Central memory CD8-positive, alpha-beta T cell (primary cell): ENCODE data around the gene CCBE1.

Experiments used
- ATAC-seq: fragments of 150-1000 bp; cut with Tn5 transposase; replicated peaks from 2 replicates; pipeline ENCODE4 v1.10.0; 2022; ENCODE audit warnings: mild to moderate bottlenecking, moderate FRiP score, moderate number of reproducible peaks; ENCODE audit not compliant: poor library complexity, severe bottlenecking; ENCODE audit errors: extremely low read depth
- DNase-seq, 2 donors: peaks; one replicate each; pipeline ENCODE4 v3.0.0; 2021; ENCODE audit warnings: low spot score in 2 of 2
- H3K27ac Mint-ChIP-seq: one replicate; pipeline ENCODE4 v1.8.0; 2022; ENCODE audit warnings: low read depth, mild to moderate bottlenecking, moderate library complexity, mixed read lengths
- H3K27me3 Mint-ChIP-seq: one replicate; pipeline ENCODE4 v1.8.0; 2022; ENCODE audit warnings: mixed read lengths
- H3K36me3 Mint-ChIP-seq: one replicate; pipeline ENCODE4 v1.8.0; 2022; ENCODE audit warnings: mild to moderate bottlenecking, moderate library complexity, mixed read lengths; ENCODE audit not compliant: insufficient read depth
- H3K4me1 Mint-ChIP-seq: one replicate; pipeline ENCODE4 v1.8.0; 2022; ENCODE audit warnings: mixed read lengths
- H3K4me3 Mint-ChIP-seq: one replicate; pipeline ENCODE4 v1.8.0; 2022; ENCODE audit warnings: mild to moderate bottlenecking, moderate library complexity, mixed read lengths
- H3K9me3 Mint-ChIP-seq: one replicate; pipeline ENCODE4 v1.8.0; 2022; ENCODE audit warnings: mixed read lengths

Gene CCBE1

GRCh38 chr18:59400407-59400806 lies 296.8 kb downstream of the CCBE1 start:
- Mint-ChIP-seq H3K27ac (no peak overlapping the region), H3K4me3 (no peak overlapping the region), H3K36me3 (no peaks in the 10 kb centered on the region), H3K27me3 (peaks cover 13% of the 10 kb centered on the region), H3K9me3 (no peaks in the 10 kb centered on the region), H3K4me1 (peaks cover 6% of the 10 kb centered on the region)
- no peak for DNase-seq
- ATAC-seq, result no peak

- Mint-ChIP-seq H3K4me1 (peaks cover 6% of the 10 kb centered on the region), H3K27ac (no peak overlapping the region), H3K27me3 (peaks cover 42% of the 10 kb centered on the region), H3K9me3 (no peaks in the 10 kb centered on the region), H3K36me3 (peaks cover 1% of the 10 kb centered on the region), H3K4me3 (no peak overlapping the region)
- ATAC-seq (no peak), DNase-seq (no peak)
These were observed 301.7 kb downstream of the CCBE1 start for GRCh38 chr18:59395226-59396175.

GRCh38 chr18:59393381-59393780 lies 303.8 kb downstream of the CCBE1 start:
- DNase-seq (no peak), ATAC-seq (no peak)
- peaks cover 42% of the 10 kb centered on the region for H3K27me3 Mint-ChIP-seq
- H3K36me3 Mint-ChIP-seq, result peaks cover 1% of the 10 kb centered on the region
- H3K4me1 Mint-ChIP-seq, result peaks cover 6% of the 10 kb centered on the region
- no peaks in the 10 kb centered on the region for H3K9me3 Mint-ChIP-seq
- no peak overlapping the region for H3K27ac Mint-ChIP-seq
- H3K4me3 Mint-ChIP-seq, result no peak overlapping the region

- Mint-ChIP-seq H3K4me1 (no peaks in the 10 kb centered on the region), H3K27me3 (peaks cover 22% of the 10 kb centered on the region), H3K36me3 (peaks cover 1% of the 10 kb centered on the region), H3K27ac (no peak overlapping the region), H3K9me3 (no peaks in the 10 kb centered on the region), H3K4me3 (no peak overlapping the region)
- no peak for ATAC-seq
- no peak for DNase-seq
These were observed 308.4 kb downstream of the CCBE1 start for GRCh38 chr18:59388817-59389216.

- Mint-ChIP-seq H3K36me3 (peaks cover 1% of the 10 kb centered on the region), H3K9me3 (no peaks in the 10 kb centered on the region), H3K4me1 (no peaks in the 10 kb centered on the region), H3K4me3 (no peak overlapping the region), H3K27ac (no peak overlapping the region), H3K27me3 (peaks cover 17% of the 10 kb centered on the region)
- DNase-seq (no peak), ATAC-seq (no peak)
These were observed 309.3 kb downstream of the CCBE1 start for GRCh38 chr18:59387687-59388565.

- Mint-ChIP-seq H3K4me1 (no peaks in the 10 kb centered on the region), H3K9me3 (no peaks in the 10 kb centered on the region), H3K4me3 (no peak overlapping the region), H3K27ac (no peak overlapping the region), H3K36me3 (peaks cover 1% of the 10 kb centered on the region), H3K27me3 (peaks cover 11% of the 10 kb centered on the region)
- no peak for ATAC-seq
- no peak for DNase-seq
These were observed 310.1 kb downstream of the CCBE1 start for GRCh38 chr18:59386909-59387686.

GRCh38 chr18:59385191-59385590 lies 312.0 kb downstream of the CCBE1 start:
- Mint-ChIP-seq H3K36me3 (no peaks in the 10 kb centered on the region), H3K4me3 (no peak overlapping the region), H3K4me1 (no peaks in the 10 kb centered on the region), H3K27ac (no peak overlapping the region), H3K27me3 (peaks cover 14% of the 10 kb centered on the region), H3K9me3 (no peaks in the 10 kb centered on the region)
- no peak for DNase-seq
- no peak for ATAC-seq

- Mint-ChIP-seq H3K27ac (no peak overlapping the region), H3K36me3 (no peaks in the 10 kb centered on the region), H3K4me3 (no peak overlapping the region), H3K4me1 (no peaks in the 10 kb centered on the region), H3K9me3 (no peaks in the 10 kb centered on the region), H3K27me3 (peaks cover 27% of the 10 kb centered on the region)
- ATAC-seq (no peak), DNase-seq (no peak)
These were observed 313.4 kb downstream of the CCBE1 start for GRCh38 chr18:59383851-59384250.

GRCh38 chr18:59382383-59382782 lies 314.8 kb downstream of the CCBE1 start:
- Mint-ChIP-seq H3K27me3 (peaks cover 42% of the 10 kb centered on the region), H3K27ac (no peak overlapping the region), H3K4me1 (no peaks in the 10 kb centered on the region), H3K36me3 (no peaks in the 10 kb centered on the region), H3K9me3 (no peaks in the 10 kb centered on the region), H3K4me3 (no peak overlapping the region)
- no peak for ATAC-seq
- DNase-seq, result no peak

- Mint-ChIP-seq H3K27me3 (peaks cover 46% of the 10 kb centered on the region), H3K4me3 (no peak overlapping the region), H3K27ac (no peak overlapping the region), H3K36me3 (no peaks in the 10 kb centered on the region), H3K9me3 (no peaks in the 10 kb centered on the region), H3K4me1 (no peaks in the 10 kb centered on the region)
- no peak for DNase-seq
- no peak for ATAC-seq
These were observed 315.3 kb downstream of the CCBE1 start for GRCh38 chr18:59381949-59382348.
